DMS 273 treated with DMSO at 0.1 percent for 48 hours (cell line): ENCODE data around the gene NABP2.

ENCODE experiments used
- DNase-seq: peaks from one replicate; lab custom pipeline; 2025; lab: John Stamatoyannopoulos, UW

The NABP2 gene

DNA sequence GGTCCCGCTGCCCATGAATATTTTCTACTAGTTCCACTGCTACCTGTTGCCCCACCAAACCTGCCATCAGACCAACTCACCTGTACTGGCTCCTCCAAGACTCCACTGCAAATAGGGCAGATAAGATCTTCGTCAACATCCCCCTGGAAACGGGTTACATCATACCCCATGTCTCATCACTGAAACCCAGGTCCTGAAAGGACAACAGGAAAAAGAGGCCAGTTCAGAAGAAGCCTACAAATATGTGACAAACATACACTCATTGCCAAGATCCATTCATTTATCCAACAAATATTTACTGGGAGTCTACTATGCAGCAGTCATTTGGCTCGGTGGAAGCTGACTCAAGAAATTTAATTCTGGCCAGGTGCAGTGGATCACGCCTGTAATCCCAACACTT lies 10.3 kb upstream of the NABP2 start:
- DNase-seq, result no peak

DNA sequence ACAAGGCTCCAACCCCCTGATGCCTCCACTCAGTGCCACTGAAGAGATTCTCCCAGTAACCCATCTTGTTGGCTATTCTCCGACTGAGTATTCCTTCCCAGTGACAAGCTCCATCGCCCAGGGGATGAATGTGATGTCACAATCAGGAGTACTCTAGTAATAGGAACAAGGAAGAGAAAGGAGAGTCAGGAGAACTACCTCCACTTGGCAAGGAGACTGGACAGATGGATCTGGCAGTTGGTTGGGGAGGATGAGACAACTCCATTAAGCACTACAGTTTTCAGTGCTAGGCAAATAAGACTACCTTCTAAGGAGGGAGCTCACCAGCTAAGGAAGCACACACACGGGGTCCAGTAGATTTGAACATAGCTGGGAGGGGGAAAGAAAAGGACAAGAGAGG lies 7.7 kb upstream of the NABP2 start:
- no peak for DNase-seq

DNA sequence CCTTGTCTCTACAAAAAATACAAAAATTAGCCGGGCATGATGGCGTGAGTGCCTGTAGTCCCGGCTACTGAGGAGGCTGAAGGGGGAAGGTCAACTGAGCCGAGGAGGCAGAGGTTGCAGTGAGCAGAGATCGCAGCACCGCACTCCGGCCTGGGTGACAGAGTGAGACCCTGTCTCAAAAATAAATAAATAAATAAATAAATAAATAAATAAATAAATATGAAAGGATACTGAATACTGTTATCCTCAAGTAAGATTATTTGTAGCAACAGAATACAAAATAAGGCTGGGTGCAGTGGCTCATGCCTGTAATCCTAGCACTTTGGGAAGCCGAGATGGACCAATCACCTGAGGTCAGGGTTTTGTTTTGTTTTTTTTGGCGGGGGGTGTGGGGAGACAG lies 4.3 kb upstream of the NABP2 start:
- no peak for DNase-seq

DNA sequence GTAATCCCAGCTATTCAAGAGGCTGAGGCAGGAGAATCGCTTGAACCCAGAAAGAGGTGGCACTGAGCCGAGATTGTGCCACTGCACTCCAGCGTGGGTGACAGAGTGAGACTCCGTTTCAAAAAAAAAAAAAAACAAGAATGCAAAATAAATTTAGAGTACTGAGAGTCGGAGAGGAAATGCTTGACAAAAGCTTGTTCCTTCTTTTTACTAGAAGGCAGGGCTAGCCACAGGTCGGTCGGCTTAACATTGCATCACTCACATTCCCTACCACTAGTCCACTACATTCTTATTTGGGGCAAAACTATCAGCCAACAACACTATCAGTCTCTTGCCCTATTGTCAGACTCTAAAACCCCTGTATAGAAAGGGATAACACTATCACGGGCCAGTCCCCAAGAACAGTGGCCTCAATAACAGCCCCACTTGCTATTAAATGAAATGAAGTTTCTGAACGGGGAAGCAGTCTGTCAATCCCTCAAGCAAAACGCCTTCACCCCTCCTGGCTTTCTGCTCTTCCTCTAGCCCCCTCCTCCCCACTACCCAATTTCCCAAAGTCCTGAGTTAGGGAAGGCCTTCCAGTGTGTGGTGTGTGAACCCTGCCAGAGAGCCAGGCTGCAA lies 3.4 kb upstream of the NABP2 start:
- no peak for DNase-seq

DNA sequence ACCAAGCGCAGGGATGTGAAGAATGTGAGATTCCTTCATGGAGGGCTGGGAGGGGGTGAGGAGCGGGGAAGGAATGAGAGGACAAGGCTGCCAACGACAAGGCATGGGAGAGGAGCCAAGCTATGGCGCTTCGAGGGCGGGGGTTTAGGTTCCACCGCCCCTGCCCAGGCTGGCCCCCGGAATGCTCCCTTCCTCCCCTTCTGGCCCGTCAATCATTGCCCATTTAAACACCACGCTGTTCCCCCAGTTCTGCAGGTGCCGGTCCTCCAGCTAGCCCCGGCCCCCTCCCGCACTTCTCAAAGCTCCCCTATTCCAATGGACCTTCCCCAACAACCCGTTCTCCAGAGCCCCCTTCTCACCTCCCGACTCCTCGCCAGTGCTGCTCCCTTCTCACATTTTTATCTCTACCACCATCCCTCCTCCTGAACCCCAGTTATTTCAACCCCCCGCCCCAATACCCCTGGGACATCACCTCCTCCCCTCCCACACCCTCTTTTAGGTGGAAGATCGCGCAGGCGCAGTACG lies 2.8 kb upstream of the NABP2 start:
- DNase-seq, result no peak

DNA sequence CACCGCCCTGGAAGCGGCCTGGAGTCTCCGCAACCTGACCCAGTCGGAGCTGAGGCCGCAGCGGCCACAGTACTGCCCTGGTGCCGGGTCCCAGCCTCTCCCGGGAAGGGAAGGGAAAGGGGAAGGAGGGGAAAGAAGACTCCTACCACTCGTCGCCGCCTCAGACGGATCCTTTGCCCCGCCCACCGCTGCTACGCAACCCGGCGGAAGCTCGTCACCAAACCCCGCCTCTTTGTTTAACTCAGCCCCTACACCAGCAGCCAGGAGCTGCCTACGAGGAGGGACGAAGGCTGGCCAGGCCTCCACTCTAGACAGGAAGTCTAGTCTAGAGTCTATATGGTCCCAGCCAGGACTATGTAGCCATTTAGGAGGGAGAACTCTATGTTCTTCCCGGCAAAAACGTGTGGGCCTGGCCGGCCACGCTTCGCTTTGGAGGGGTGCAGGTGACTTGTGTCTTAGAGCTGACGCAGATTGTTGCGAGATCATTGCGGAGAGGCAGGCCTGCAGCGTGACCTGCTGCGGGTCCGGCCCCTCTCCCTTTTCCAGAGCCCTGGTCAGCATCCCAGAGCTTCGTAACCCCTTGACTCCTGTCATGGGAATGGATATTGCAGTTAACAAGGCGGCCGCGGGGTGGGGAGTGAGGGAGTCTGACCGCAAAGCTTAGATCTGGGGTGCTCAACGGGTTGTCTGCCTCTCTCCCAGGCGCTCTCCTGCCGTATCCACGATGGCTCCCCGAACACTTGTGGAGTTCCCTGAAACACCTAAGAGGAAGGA lies 2.2 kb upstream of the NABP2 start, which contains the start of gene RNF41:
Gene RNF41, minus strand, starts transcription at position 166 of the 774 bp plus-strand sequence. CDS start 7,875 bp downstream, outside the sequence.
- peak; percentile 82 for DNase-seq

DNA sequence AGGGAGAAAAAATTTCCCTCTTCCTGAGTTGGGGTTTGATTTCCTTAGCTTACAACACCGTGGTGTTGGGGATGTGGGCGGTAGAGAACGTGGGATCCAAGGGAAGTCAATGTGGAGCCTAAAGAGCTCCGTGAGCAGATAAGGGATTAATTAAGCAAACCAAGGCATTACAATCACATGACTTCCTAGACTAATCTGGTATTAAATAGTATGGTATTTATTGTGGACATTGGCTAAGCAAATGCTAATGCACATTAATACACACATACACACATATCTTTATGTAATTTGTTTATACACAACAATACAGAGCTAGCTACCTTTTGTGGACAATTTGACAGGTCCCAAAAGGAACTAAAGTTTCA lies 1.6 kb upstream of the NABP2 start:
- DNase-seq, result no peak

DNA sequence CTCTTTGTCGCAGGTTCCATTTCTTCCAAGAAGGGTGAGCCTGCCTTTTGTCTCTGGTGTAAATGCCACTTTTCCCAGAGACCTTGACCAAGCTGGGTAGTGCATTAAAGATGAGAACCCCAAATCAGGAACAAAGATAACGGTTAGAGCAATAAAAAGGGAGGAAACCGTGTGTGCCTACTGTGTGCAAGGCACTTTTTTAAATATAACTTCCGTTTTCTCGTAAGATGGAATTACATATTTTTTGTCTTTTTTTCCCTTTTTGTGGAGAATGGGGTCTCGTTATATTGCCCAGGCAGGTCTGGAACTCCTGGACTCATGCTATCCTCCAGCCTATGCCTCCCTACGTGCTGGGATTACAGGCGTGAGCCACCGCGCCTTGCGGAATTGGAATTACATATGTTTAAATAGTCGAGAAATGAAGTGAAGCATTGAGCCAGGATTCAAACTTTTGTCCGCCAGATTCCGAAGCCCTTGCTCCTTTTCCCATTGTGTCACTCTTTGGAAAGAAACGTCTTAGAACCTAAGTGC lies 506 bp upstream of the NABP2 start:
- DNase-seq, result no peak

DNA sequence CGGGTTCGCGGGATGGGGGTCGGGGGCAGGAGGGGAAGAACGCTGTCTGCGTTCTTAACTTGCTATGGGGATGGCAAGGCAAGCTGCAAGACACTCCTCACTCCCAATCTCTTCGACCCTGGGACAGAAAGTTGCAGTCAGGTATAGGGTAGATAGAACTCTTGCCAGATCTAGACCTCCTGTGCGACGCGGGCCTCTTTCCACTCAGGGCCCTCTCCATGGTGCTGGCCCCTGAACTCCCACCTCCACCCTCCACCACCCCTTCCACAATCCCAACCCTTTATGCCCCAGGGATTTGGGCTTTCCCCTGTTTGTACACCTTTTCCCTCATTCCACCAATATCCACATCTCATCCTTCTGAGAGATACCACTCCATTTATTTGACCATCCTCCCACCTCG lies 812 bp downstream of the NABP2 start:
- no peak for DNase-seq

DNA sequence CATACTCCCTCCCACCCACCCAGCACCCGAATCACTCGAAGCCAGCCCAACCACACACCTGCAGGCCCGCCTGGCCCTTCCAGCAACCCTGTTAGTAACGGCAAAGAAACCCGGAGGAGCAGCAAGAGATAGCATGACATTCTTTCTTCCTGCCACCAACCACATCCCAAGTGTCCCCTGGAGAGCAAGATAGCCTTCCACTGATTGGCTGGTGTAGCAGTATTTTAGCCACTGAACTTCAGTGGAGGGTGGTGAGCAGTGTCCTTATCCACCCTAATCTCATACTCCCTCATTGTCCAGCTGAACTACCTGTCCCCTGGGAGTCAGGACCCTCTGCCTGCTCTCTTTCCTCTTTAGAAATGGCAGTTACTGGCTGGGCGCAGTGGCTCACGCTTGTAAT lies 4.9 kb downstream of the NABP2 start:
- DNase-seq, result no peak

DNA sequence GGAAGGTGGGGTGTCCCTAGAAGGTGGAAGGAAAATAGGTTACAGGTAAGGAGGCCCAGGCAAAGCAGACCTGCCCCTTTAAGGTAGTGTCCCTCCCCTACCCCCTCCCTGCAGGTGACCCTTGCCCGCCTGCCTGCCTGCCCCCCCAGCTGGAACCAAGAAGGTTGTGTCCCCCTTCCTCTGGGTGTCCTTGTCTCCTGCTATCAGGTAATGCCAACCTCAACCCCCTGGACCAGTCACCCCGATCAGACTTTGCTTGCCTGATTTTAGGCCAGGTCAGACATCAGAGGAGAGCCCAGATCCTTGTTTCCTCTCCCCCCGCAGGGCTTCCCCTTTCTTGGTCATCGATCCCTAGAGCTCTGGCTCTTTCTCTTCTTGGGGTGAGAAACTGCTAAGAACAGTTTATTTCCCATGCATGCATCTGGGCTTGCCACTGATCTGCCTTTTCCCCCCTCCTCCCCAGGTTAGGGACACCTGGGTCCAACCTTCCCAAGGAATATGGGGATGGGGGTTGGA lies 5.8 kb downstream of the NABP2 start, which contains the start of gene SLC39A5:
Gene SLC39A5, plus strand, starts transcription at position 136 of the 516 bp plus-strand sequence. CDS start 1,224 bp downstream, outside the sequence.
- no peak for DNase-seq

DNA sequence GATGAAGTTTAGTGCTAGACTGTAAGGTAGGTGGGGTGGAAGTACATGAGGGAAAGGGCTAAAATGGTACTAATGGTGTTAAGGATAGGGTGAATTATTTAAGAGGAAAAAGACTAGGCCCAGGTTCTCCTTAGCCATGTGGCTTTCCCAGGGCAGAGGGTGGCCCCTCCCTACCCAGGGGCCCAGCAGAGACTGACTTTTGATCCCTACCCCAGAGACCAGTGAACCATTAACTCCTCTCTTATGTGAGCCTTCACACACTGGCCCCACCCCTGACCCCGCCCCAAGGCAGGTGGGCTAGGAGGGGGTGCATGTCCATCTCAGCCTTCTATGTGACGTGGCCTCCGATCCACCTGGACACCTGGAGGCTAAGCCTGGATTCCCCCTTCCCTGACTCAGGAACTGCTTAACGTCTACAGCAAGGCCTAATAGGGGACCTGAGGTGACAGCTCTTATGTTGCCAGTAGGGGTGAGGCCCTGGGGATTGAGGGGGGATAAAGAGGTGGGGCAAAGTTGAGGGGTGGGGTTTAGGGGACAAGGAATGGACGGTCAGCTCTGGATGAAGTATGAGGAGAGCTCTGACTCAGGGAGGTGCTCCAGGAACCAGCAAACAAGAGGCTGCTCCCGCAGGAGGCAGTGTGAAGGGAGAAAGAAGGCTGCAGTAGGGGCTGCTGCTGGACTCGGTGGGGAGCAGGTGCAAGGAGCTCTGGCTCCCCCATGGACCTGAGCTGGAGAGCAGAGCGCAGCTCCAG lies 6.5 kb downstream of the NABP2 start:
- DNase-seq, result no peak

DNA sequence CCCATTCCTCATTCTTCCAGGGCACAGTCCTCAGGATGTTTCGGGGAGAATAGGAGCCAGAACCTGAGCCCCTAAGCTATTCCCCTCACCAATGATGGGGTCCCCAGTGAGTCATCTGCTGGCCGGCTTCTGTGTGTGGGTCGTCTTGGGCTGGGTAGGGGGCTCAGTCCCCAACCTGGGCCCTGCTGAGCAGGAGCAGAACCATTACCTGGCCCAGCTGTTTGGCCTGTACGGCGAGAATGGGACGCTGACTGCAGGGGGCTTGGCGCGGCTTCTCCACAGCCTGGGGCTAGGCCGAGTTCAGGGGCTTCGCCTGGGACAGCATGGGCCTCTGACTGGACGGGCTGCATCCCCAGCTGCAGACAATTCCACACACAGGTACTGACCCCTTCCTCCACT lies 7.0 kb downstream of the NABP2 start:
- DNase-seq, result no peak

DNA sequence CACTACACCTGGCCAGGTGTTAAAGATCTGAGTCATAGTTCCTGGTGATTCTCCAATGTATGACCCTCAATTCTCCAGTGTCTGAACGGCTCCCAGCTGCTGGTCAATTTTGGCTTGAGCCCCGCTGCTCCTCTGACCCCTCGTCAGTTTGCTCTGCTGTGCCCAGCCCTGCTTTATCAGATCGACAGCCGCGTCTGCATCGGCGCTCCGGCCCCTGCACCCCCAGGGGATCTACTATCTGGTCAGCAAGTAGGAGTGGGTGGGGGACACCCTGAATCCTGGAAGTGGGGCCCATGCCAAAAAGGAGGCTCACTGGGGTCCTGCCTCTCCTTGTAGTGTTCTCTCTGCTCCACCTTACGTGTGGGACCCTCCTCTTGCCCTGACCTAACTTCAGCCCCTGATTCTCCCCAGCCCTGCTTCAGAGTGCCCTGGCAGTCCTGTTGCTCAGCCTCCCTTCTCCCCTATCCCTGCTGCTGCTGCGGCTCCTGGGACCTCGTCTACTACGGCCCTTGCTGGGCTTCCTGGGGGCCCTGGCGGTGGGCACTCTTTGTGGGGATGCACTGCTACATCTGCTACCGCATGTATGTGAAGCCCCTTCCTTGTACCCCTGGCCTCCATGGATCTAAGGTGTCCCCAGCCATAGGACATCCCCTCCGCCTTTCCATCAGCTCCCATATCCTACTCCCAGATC lies 10.7 kb downstream of the NABP2 start:
- DNase-seq, result no peak

DNA sequence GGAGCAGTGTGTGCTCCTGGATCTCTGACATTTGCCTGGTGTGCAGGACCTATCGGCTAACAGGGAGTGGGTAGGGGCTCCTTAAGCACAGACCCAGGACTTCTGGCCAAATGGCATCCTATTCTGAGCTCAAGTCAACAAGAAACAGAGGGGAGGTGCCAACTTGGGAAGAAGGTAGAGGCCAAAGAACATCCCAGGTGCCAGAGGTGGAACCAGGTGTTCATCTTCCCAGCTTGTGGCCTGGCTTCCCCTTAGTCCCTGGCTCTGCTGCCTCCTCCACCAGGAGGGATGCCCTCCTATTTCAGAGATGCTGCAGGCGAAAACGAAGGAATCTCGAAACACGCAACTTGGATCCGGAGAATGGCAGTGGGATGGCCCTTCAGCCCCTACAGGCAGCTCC lies 11.9 kb downstream of the NABP2 start:
- DNase-seq, result no peak

DNA sequence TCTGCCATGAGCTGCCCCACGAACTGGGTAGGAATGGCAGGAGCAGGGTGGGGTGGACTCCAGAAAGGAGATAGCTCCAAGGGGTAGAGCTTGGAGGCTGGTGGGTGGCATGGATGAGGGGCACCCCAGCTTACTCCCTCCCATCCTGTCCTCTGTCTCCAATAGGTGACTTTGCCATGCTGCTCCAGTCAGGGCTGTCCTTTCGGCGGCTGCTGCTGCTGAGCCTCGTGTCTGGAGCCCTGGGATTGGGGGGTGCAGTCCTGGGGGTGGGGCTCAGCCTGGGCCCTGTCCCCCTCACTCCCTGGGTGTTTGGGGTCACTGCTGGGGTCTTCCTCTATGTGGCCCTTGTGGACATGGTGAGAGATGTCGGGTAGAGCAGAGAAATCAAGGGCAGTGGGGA lies 12.8 kb downstream of the NABP2 start:
- no peak for DNase-seq

DNA sequence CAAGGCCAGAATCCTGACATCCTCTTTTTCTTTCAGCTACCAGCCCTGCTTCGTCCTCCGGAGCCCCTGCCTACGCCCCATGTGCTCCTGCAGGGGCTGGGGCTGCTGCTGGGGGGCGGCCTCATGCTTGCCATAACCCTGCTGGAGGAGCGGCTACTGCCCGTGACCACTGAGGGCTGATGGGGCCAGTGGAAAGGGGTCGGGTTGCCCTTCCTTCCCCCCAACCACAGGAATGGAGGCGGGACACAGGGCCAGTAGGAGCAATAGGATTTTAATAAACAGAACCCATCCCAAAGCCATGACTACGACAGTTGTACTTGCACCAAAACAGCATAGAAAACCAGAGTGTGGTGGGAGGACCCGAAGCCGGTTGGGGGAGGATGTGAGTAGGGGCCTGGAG lies 13.4 kb downstream of the NABP2 start:
- DNase-seq, result no peak

DNA sequence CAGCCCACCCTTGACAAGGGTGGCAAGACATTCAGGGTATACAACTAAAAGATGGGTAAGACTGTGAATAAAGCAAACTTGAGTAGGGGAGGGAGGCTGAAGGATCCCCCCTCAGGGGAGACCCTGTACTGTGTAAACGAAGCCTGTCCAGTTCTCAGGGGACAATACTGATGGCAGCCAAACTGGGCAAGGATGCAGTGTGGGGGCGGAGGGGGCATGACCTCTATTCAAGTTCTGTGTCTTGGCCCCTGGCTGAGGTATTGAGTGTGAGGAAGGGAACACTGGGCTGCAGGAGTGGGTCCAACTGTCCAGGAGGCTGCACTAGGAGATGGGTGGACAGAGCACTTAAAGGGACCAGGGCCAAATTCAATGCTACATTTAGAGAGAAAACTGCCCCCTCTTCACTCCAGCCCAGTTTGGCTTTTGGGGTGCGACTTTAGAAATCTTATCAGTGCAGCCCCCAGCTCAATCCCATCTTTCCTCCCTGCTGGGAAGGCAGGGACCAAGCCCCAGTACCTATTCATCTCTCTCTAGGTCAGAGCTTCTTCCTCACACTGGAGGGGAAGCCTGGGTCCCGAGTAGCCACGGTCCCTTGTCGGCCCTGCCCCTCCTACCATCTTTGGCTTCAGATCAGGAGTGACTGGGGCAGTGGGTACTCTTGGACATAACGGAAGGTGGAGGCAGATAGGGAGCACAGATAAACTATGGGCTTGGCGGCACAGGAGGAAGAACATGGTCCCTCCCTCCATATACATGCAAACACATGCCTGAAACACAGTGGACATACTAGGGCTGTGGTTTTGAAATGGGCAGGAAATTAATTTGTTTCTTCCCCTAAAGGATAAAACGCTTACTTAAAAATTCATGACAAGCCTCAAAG lies 17.5 kb downstream of the NABP2 start:
- no peak for DNase-seq

DNA sequence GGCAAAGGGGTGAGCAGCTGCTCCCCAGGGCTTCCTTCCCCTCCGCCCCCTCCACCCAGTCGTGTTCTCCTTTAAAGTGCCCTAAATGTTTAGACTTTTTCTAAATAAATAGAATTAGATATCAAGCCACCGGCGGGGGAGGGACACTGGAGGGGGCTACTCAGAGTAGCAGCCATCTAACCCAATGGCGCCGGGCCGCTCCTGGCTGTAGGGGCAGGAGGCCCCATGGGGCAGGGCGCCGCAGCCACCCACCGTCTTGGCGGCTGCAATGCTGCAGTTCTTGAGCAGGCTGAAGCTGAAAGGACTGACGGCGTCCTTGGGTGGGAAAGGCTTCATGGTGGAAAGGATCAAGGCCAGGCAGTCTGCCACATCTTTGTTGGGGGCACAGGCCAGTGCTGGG lies 18.8 kb downstream of the NABP2 start:
- DNase-seq, result no peak

DNA sequence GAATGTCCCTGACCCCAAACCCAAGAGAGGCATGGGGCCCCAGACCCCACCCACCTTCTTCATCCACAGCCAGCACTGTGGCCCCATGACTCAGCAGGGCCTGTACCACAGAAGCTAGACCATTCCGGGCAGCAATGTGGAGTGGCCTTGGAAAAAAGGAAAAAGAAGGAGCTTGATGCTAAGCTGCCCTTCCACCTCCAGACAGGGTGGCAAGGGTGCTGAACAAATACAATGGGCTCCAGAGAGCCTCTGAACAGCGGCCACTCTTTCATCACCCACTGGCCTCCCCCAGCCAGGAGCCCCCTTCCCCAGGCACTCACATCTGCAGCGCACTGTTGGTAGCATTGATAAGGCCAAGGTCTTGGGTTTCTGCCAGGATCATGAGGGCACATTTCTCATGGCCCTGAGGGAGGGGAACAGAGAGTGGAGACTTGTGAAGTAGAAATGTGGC lies 19.6 kb downstream of the NABP2 start:
- no peak for DNase-seq

DNA sequence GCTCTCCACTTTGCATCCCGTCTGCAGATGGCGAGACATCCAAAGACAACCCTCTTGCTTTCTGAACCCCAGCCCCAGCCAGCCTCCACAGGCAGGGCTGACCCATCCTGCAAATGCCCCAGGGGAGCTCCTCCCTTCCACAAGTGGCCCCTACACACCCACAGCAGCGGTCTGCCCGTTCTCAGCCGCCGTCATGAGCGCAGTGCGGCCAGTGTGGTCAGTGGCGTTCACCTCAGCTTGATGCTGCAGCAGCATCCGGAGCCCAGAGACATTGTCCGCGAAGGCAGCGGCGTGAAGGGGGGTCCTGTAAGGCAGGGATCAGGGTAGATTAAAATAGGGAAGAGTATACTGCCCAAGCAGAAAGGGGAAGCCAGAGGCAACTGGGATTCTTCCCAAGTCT lies 20.4 kb downstream of the NABP2 start:
- no peak for DNase-seq
